Liver (tissue), 9 donors: ENCODE measurements around the gene SSBP2. TPM values are rescaled to one million over a fixed set of nuclear protein-coding genes. Genes with fewer than 3 reads are reported as not detected.

Experiments
- DNase-seq: peaks from one replicate; pipeline ENCODE4 v3.0.0-alpha.2; 2017; ENCODE audit warnings: low spot score
- H3K27ac ChIP-seq, 2 donors: one replicate each; pipeline ENCODE4 v1.7.0; 2013; ENCODE audit warnings: inconsistent platforms in 2 of 2, low read length in 2 of 2, control low read depth in 1 of 2, low read depth in 1 of 2, mild to moderate bottlenecking in 1 of 2
- H3K27me3 ChIP-seq, 4 donors: one replicate each; pipeline versions ENCODE4 v1.6.1 to v1.7.0; 2013; ENCODE audit warnings: low read length in 3 of 4, inconsistent platforms in 1 of 4, mild to moderate bottlenecking in 1 of 4, moderate library complexity in 1 of 4; ENCODE audit not compliant: control insufficient read depth in 4 of 4, insufficient read depth in 4 of 4
- H3K36me3 ChIP-seq, 4 donors: one replicate each; pipeline versions ENCODE4 v1.6.1 to v1.7.0; 2013; ENCODE audit warnings: low read length in 3 of 4, mild to moderate bottlenecking in 3 of 4, low read depth in 1 of 4, moderate library complexity in 1 of 4; ENCODE audit not compliant: control insufficient read depth in 4 of 4, insufficient read depth in 3 of 4
- H3K4me1 ChIP-seq, 4 donors: one replicate each; pipeline versions ENCODE4 v1.6.1 to v1.7.0; 2013; ENCODE audit warnings: low read length in 3 of 4, mild to moderate bottlenecking in 3 of 4, moderate library complexity in 1 of 4; ENCODE audit not compliant: control insufficient read depth in 4 of 4, insufficient read depth in 4 of 4
- H3K4me3 ChIP-seq, 3 donors: one replicate each; pipeline versions ENCODE4 v1.6.1 to v1.7.0; 2013; ENCODE audit warnings: low read length in 3 of 3, control low read depth in 1 of 3, low read depth in 1 of 3, mild to moderate bottlenecking in 1 of 3
- H3K9ac ChIP-seq, 2 donors: one replicate each; pipeline ENCODE4 v1.7.0; 2013; ENCODE audit warnings: low read length in 2 of 2, mild to moderate bottlenecking in 2 of 2, moderate library complexity in 2 of 2, control low read depth in 1 of 2, low read depth in 1 of 2
- H3K9me3 ChIP-seq, 4 donors: one replicate each; pipeline versions ENCODE4 v1.6.1 to v1.7.0; 2013; ENCODE audit warnings: low read length in 3 of 4; ENCODE audit not compliant: control insufficient read depth in 4 of 4
- ATF3 ChIP-seq: IDR thresholded peaks from 2 replicates; pipeline ENCODE4 v1.6.1; 2016; ENCODE audit warnings: antibody characterized with exemption
- EGR1 ChIP-seq, 2 donors: IDR thresholded peaks; 2 replicates each; pipeline ENCODE4 v1.6.1; 2016 to 2018; ENCODE audit warnings: antibody characterized with exemption in 2 of 2, low read depth in 2 of 2
- FOXA1 ChIP-seq: IDR thresholded peaks from 2 replicates; pipeline ENCODE4 v1.6.1; 2016; ENCODE audit warnings: antibody characterized with exemption
- FOXA2 ChIP-seq: IDR thresholded peaks from 2 replicates; pipeline ENCODE4 v1.6.1; 2016; ENCODE audit warnings: antibody characterized with exemption
- GABPA ChIP-seq, 2 donors: IDR thresholded peaks in 1 of 2; conservative IDR thresholded peaks in 1 of 2; 2 replicates each; pipeline ENCODE4 v1.6.1; 2016; ENCODE audit warnings: antibody characterized with exemption in 2 of 2, mild to moderate bottlenecking in 1 of 2, moderate library complexity in 1 of 2
- HNF4A ChIP-seq, 2 donors: conservative IDR thresholded peaks; 2 replicates each; pipeline ENCODE4 v1.6.1; 2016; ENCODE audit warnings: antibody characterized with exemption in 2 of 2, mild to moderate bottlenecking in 2 of 2
- HNF4G ChIP-seq: IDR thresholded peaks from 2 replicates; pipeline ENCODE4 v1.6.1; 2016; ENCODE audit warnings: antibody characterized with exemption
- JUND ChIP-seq, 2 donors: IDR thresholded peaks; 2 replicates each; pipeline ENCODE4 v1.6.1; 2016; ENCODE audit warnings: antibody characterized with exemption in 2 of 2
- NR2F2 ChIP-seq: IDR thresholded peaks from 2 replicates; pipeline ENCODE4 v1.6.1; 2016; ENCODE audit warnings: antibody characterized with exemption
- RXRA ChIP-seq, 2 donors: IDR thresholded peaks; 2 replicates each; pipeline ENCODE4 v1.6.1; 2017 to 2018; ENCODE audit warnings: antibody characterized with exemption in 2 of 2, mild to moderate bottlenecking in 1 of 2
- SP1 ChIP-seq: IDR thresholded peaks from 2 replicates; pipeline ENCODE4 v1.6.1; 2018; ENCODE audit warnings: antibody characterized with exemption, mild to moderate bottlenecking
- ZBTB33 ChIP-seq: IDR thresholded peaks from 2 replicates; pipeline ENCODE4 v1.6.1; 2016; ENCODE audit warnings: antibody characterized with exemption
- WGBS: extraction: QIAGEN DNeasy Blood & Tissue Kit; methylation state at CpG from one replicate; pipeline ENCODE4 v1.1.7; 2013; 5-methylcytosine and 5-hydroxymethylcytosine counted together
- polyA plus RNA-seq, 2 donors: library from polyadenylated mRNA; stranded (reverse) in 1 of 2; unstranded in 1 of 2; fragments of 200-250 nt in 1 of 2; fragments of >200 nt in 1 of 2; fragmentation: Nextera tagmentation in 1 of 2; extraction: Ambion mirVana in 1 of 2; gene quantifications; one replicate each; pipeline versions ENCODE4 v1.2.1 to v1.2.3, GENCODE V29; 2013 to 2015
- total RNA-seq, 2 donors: library from RNA; depleted of rRNA; stranded (reverse); fragments of >200 nt; gene quantifications; one replicate each; pipeline ENCODE4 v1.2.3, GENCODE V29; 2014
- TF ChIP-seq, protein P1 (sequence below): fragments of 150-350 bp; IDR thresholded peaks from 2 replicates; pipeline ENCODE4 v1.5.1; 2017; ENCODE audit warnings: improper control_type of control experiment, low read depth, low read length; ENCODE audit not compliant: missing input control
- TF ChIP-seq, protein P2 (sequence below): IDR thresholded peaks from 2 replicates; pipeline ENCODE4 v1.6.1; 2016; ENCODE audit warnings: antibody characterized with exemption, mild to moderate bottlenecking
- TF ChIP-seq, protein P3 (sequence below): IDR thresholded peaks from 2 replicates; pipeline ENCODE4 v1.6.1; 2016; ENCODE audit warnings: antibody characterized with exemption
- donor health status: healthy.
- donor health status: healthy.
- donor health status: healthy.
- donor health status: healthy.
- donor health status: healthy.

SSBP2 gene
- total and polyA plus RNA-seq, 4 donors, result 2.2 to 10.1 (median 4.1) TPM

DNA sequence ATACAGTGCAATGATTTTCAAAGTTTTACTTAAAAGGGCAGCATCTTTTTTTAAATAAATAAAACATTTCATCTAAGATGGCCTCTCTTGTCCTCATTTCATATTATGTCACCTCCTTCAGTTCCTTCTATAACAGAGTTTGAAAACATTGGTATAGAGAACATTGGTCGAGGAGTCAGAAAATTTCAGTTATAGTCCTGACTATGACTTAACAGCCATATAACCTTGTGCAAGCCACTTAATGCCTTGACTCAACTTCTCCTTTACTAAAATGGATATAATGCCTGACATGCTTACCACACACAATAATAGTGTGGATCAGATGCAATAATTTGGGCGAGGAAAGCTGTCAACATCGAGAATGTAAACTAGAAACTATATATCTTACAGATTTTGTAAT is 22.6 kb downstream of the SSBP2 start:
- no peak for DNase-seq
- no peak overlapping the region for H3K27ac ChIP-seq
- 95% methylated on average over 3 of the region's 3 CpGs for WGBS
- H3K27me3 ChIP-seq, result no peaks in the 10 kb centered on the region
- no peaks in the 10 kb centered on the region for H3K36me3 ChIP-seq
- no peak overlapping the region for H3K4me3 ChIP-seq
- no peaks in the 10 kb centered on the region for H3K9me3 ChIP-seq
- H3K4me1 ChIP-seq, result no peaks in the 10 kb centered on the region
- TF ChIP-seq HNF4A (conservative IDR thresholded peaks at IDR 0.05), result no peak
- H3K9ac ChIP-seq, result no peak overlapping the region

- H3K27ac ChIP-seq, result no peak overlapping the region
- no peaks in the 10 kb centered on the region for H3K4me1 ChIP-seq
- no peaks in the 10 kb centered on the region for H3K9me3 ChIP-seq
- H3K4me3 ChIP-seq, result no peak overlapping the region
- DNase-seq, result no peak
- WGBS, result 88% methylated on average over 1 of the region's 1 CpG
- no peaks in the 10 kb centered on the region for H3K27me3 ChIP-seq
- TF ChIP-seq, protein P1, sequence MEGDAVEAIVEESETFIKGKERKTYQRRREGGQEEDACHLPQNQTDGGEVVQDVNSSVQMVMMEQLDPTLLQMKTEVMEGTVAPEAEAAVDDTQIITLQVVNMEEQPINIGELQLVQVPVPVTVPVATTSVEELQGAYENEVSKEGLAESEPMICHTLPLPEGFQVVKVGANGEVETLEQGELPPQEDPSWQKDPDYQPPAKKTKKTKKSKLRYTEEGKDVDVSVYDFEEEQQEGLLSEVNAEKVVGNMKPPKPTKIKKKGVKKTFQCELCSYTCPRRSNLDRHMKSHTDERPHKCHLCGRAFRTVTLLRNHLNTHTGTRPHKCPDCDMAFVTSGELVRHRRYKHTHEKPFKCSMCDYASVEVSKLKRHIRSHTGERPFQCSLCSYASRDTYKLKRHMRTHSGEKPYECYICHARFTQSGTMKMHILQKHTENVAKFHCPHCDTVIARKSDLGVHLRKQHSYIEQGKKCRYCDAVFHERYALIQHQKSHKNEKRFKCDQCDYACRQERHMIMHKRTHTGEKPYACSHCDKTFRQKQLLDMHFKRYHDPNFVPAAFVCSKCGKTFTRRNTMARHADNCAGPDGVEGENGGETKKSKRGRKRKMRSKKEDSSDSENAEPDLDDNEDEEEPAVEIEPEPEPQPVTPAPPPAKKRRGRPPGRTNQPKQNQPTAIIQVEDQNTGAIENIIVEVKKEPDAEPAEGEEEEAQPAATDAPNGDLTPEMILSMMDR, result no peak
- TF ChIP-seq, protein P2, sequence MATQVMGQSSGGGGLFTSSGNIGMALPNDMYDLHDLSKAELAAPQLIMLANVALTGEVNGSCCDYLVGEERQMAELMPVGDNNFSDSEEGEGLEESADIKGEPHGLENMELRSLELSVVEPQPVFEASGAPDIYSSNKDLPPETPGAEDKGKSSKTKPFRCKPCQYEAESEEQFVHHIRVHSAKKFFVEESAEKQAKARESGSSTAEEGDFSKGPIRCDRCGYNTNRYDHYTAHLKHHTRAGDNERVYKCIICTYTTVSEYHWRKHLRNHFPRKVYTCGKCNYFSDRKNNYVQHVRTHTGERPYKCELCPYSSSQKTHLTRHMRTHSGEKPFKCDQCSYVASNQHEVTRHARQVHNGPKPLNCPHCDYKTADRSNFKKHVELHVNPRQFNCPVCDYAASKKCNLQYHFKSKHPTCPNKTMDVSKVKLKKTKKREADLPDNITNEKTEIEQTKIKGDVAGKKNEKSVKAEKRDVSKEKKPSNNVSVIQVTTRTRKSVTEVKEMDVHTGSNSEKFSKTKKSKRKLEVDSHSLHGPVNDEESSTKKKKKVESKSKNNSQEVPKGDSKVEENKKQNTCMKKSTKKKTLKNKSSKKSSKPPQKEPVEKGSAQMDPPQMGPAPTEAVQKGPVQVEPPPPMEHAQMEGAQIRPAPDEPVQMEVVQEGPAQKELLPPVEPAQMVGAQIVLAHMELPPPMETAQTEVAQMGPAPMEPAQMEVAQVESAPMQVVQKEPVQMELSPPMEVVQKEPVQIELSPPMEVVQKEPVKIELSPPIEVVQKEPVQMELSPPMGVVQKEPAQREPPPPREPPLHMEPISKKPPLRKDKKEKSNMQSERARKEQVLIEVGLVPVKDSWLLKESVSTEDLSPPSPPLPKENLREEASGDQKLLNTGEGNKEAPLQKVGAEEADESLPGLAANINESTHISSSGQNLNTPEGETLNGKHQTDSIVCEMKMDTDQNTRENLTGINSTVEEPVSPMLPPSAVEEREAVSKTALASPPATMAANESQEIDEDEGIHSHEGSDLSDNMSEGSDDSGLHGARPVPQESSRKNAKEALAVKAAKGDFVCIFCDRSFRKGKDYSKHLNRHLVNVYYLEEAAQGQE, result no peak
- TF ChIP-seq RXRA (IDR thresholded peaks at IDR 0.05), result no peak
- no peak for TF ChIP-seq GABPA (IDR thresholded peaks at IDR 0.05 in 1 of 2, conservative IDR thresholded peaks at IDR 0.05 in 1 of 2)
- TF ChIP-seq, protein P3, sequence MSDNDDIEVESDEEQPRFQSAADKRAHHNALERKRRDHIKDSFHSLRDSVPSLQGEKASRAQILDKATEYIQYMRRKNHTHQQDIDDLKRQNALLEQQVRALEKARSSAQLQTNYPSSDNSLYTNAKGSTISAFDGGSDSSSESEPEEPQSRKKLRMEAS, result no peak
- no peak for TF ChIP-seq JUND (IDR thresholded peaks at IDR 0.05)
- TF ChIP-seq FOXA2, result no peak
- no peak for TF ChIP-seq EGR1 (IDR thresholded peaks at IDR 0.05; ENCODE audit: low read depth in 2 of 2)
- TF ChIP-seq ATF3, result no peak
- TF ChIP-seq HNF4A (conservative IDR thresholded peaks at IDR 0.05), result no peak
- no peak for TF ChIP-seq FOXA1
- no peak for TF ChIP-seq HNF4G
- TF ChIP-seq ZBTB33, result no peak
- no peak for TF ChIP-seq SP1
- TF ChIP-seq NR2F2, result no peak
- H3K9ac ChIP-seq, result no peak overlapping the region
- H3K36me3 ChIP-seq, result no peaks in the 10 kb centered on the region
These were observed 24.6 kb downstream of the SSBP2 start for GRCh38 chr5:81726297-81726696.
